HTR-8/SVneo (cell line): ENCODE data around the gene ATP11A.

Experiments
- DNase-seq: peaks from one replicate; pipeline ENCODE4 v3.0.0; 2011; ENCODE audit warnings: low spot score, mixed read lengths; ENCODE audit not compliant: insufficient read length
- FAIRE-seq: peaks from 2 replicates; lab custom pipeline; 2011; peaks lifted over from hg19 to GRCh38; lab: Jason Lieb, UNC

The ATP11A gene

GRCh38 chr13:112689303-112690245 is at the start of gene ATP11A:
ATP11A (plus strand) TSS chr13:112690038; CDS start chr13:112690417, 379 bp downstream.
- peak; percentile 86 for DNase-seq
- FAIRE-seq: peak; percentile 36

- FAIRE-seq: no peak
- no peak for DNase-seq
Observed at GRCh38 chr13:112641456-112642089, 48.3 kb upstream of the ATP11A start.

- no peak for DNase-seq
- no peak for FAIRE-seq
Observed at GRCh38 chr13:112642090-112642460, 47.8 kb upstream of the ATP11A start.

- FAIRE-seq (no peak), DNase-seq (no peak)
Observed at GRCh38 chr13:112643759-112644459, 45.9 kb upstream of the ATP11A start.

GRCh38 chr13:112645327-112645914 is 44.4 kb upstream of the ATP11A start:
- DNase-seq (no peak), FAIRE-seq (no peak)

- FAIRE-seq (no peak), DNase-seq (no peak)
Observed at GRCh38 chr13:112647256-112647655, 42.6 kb upstream of the ATP11A start.

- FAIRE-seq: no peak
- DNase-seq: no peak
Observed at GRCh38 chr13:112648101-112648500, 41.7 kb upstream of the ATP11A start.

- FAIRE-seq (no peak), DNase-seq (no peak)
Observed at GRCh38 chr13:112648966-112649690, 40.7 kb upstream of the ATP11A start.

- FAIRE-seq: no peak
- DNase-seq: no peak
Observed at GRCh38 chr13:112651311-112651710, 38.5 kb upstream of the ATP11A start.

- FAIRE-seq: no peak
- no peak for DNase-seq
Observed at GRCh38 chr13:112651750-112652511, 37.9 kb upstream of the ATP11A start.

- DNase-seq: no peak
- no peak for FAIRE-seq
Observed at GRCh38 chr13:112652512-112653070, 37.2 kb upstream of the ATP11A start.

- DNase-seq: no peak
- no peak for FAIRE-seq
Observed at GRCh38 chr13:112653071-112653470, 36.8 kb upstream of the ATP11A start.

GRCh38 chr13:112655913-112656312 is 33.9 kb upstream of the ATP11A start:
- no peak for DNase-seq
- no peak for FAIRE-seq

GRCh38 chr13:112657850-112658445 is 31.9 kb upstream of the ATP11A start:
- DNase-seq: peak; percentile 70
- peak; percentile 76 for FAIRE-seq

- FAIRE-seq (no peak), DNase-seq (no peak)
Observed at GRCh38 chr13:112658808-112659207, 31.0 kb upstream of the ATP11A start.

GRCh38 chr13:112661291-112661690 is 28.5 kb upstream of the ATP11A start:
- DNase-seq (no peak), FAIRE-seq (no peak)

GRCh38 chr13:112664501-112665203 is 25.2 kb upstream of the ATP11A start:
- no peak for DNase-seq
- no peak for FAIRE-seq

GRCh38 chr13:112668924-112669323 is 20.9 kb upstream of the ATP11A start:
- DNase-seq: no peak
- FAIRE-seq: no peak
